CD4-positive, alpha-beta T cell treated with Interleukin-1 beta for 1 hour (primary cell): ENCODE data around the gene GPR78.

Source experiments
- DNase-seq, 2 donors: peaks; one replicate each; pipeline ENCODE4 v3.0.0-alpha.2; 2020 to 2022

The GPR78 gene

GRCh38 chr4:8580321-8581093 lies at the start of gene GPR78:
GPR78 (plus strand) TSS chr4:8580392; CDS start chr4:8580983, 591 bp downstream.
- DNase-seq, result no peak

DNA sequence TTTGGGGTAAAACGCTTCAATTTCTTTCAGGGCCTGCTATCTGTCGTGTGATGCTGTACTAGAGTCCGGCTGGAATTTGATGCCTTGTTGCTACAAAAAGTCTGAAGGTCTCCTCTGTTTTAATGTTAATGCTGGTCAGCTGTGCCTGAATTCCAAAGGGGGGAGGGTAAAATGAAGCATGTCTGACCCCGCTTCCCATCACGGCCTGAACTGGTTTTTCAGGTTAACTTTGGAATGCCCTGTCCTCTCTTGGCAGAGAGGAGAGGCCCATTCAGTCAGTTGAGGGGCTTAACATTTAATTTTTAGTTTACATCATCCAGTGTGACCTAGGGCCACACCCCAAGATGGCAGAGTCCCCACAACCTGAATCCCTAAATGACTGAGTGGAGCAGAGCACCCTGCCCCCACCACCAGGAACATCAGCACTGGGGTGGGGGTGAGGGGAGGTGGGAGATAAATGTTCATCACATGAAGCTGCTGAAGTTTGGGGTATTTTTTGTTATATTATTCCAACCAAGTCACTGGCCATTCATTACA lies 47.9 kb upstream of the GPR78 start:
- no peak for DNase-seq

GRCh38 chr4:8533274-8533865 lies 46.8 kb upstream of the GPR78 start:
- DNase-seq, result no peak

DNA sequence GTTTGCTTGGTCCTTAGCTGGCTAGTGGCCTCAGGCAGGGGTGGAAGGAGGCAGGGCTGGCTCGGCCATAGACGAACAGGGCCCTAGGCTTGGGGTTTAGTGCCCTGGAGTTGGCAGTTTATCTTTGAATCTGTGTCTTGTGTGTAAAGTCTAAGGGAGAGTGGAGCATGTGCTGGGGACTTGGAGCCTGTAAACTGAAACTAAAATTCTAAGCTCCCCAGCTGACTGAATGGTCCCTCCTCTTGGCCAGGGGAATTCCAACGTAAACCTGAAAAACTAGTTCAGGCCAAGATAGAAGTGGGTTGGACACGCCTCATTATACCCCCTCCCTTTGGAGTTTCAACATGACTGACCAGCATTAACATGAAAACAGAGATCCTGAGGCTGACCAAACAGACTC lies 46.1 kb upstream of the GPR78 start:
- no peak for DNase-seq

GRCh38 chr4:8534611-8535010 lies 45.6 kb upstream of the GPR78 start:
- DNase-seq, result no peak

- DNase-seq, result no peak
Measured at GRCh38 chr4:8536467-8536866, 43.7 kb upstream of the GPR78 start.

GRCh38 chr4:8537041-8537461 lies 43.1 kb upstream of the GPR78 start:
- DNase-seq, result no peak

- DNase-seq, result no peak
Measured at GRCh38 chr4:8538076-8538702, 42.0 kb upstream of the GPR78 start.

- DNase-seq, result no peak
Measured at GRCh38 chr4:8538703-8539567, 41.3 kb upstream of the GPR78 start.

GRCh38 chr4:8539661-8540060 lies 40.5 kb upstream of the GPR78 start:
- DNase-seq, result no peak

DNA sequence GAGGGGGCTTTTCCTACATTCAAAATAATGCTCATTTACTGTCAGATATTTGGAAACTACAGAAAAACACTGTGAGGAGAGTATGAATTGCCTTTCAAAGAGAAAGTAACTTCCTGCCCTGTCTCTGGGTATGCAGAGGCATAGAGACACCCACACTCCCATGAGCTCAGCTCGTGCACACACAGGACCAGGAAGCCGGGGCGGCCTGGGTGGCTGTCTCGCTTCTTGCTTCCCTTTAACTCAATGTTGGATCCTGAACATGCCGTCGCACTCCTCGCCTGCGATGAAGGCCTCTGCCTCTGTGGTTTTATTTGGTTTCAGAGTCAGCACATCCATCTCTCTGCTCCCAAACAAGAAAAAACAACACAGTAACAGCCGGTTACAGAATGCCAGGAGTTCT lies 40.1 kb upstream of the GPR78 start:
- DNase-seq, result no peak

DNA sequence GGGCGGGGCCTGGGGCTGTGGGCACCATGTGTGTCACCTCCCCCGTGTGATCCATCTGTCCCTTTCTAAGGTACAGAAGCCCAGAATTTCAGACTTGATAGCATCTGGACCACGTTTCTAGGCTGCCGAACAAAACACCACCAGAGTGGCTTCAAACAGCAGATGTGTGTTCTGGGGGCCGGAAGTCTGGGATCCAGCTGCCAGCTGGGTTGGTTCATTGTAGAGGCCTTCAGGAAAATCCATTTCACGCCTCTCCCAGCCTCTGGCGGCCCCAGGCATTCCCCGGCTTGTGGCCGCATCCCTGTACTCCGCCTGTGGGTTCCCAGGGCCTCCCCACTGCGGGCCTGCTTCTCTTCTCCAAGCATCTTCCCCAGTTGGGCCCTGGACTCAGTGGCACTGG lies 39.6 kb upstream of the GPR78 start:
- no peak for DNase-seq

- no peak for DNase-seq
Measured at GRCh38 chr4:8540991-8541390, 39.2 kb upstream of the GPR78 start.

GRCh38 chr4:8541981-8542715 lies 38.0 kb upstream of the GPR78 start:
- DNase-seq, result no peak

GRCh38 chr4:8542776-8543525 lies 37.2 kb upstream of the GPR78 start:
- no peak for DNase-seq

GRCh38 chr4:8543623-8544022 lies 36.6 kb upstream of the GPR78 start:
- DNase-seq, result no peak

DNA sequence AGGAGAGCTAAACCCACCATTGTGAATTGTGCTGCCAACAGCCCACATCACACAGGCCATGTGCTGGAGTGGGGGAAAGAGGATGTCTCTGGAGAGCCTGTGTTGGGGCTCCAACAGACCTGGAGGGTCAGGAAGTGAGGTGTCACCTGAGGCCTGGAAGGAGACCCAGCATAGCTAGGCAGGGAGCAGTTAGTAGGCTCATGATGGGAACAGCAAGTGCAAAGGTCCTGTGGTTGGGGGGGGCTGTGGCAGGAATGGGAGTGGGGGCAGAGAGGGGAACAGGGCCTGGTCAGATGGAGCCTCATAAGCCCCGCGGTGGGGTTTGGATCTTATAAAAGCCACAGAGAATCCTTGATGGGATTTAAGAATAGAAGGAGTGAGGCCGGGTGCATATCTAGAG lies 35.9 kb upstream of the GPR78 start:
- DNase-seq, result no peak

GRCh38 chr4:8544741-8545438 lies 35.3 kb upstream of the GPR78 start:
- no peak for DNase-seq

DNA sequence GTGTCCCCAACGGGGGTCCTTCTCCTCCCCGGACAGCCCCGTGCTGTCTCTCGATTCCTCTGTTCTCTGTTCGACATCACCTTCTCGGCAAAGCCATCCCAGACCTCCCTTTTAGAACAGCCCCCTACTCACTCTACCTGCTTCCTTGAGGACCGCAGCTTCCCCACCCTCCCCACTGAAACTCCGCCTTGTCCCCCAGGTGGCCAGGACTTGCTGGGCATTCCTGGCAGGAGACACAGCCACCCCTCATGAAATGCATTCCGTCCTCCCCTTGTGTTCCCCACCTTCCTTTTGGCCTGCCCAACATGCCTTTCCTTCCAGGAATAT lies 34.8 kb upstream of the GPR78 start:
- no peak for DNase-seq

DNA sequence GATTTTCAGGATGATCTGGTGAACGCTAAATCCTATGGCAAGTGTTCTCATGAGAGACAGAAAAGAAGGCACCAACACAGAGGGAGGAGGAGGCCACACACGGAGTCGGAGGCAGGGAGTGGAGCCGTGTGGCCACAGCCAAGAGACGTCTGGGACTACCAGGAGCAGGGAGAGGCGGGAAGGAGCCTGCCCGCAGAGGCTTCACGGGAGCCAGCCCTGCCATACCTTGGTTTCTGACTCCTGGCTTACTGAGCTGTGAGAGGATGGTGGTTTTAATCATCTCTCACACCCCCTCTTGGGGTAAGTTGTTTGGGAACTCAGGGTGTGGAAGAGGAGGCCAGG lies 33.5 kb upstream of the GPR78 start:
- no peak for DNase-seq
